ENCODE data around the gene PIP4K2C. TPM values are rescaled to one million over a fixed set of nuclear protein-coding genes. Genes with fewer than 3 reads are reported as not detected.
"Not testable (repeated sequence)": the region's sequence is repeated elsewhere in the genome, so short reads cannot be mapped to it uniquely, and the experiment has no call there.

The PIP4K2C gene
- total RNA-seq, 1 donor from 2014 or later, result 35.8 TPM

- ATAC-seq, result no peak
These were observed 30.5 kb upstream of the PIP4K2C start for GRCh38 chr12:57560516-57560915.

- peak; percentile 51 for ATAC-seq
These were observed 29.9 kb upstream of the PIP4K2C start for GRCh38 chr12:57561117-57561516.

- ATAC-seq, result no peak
These were observed 27.6 kb upstream of the PIP4K2C start for GRCh38 chr12:57563358-57563757.

GRCh38 chr12:57564178-57564740 lies 26.7 kb upstream of the PIP4K2C start:
- ATAC-seq, result no peak

GRCh38 chr12:57568838-57569237 lies 22.2 kb upstream of the PIP4K2C start:
- ATAC-seq, result no peak

GRCh38 chr12:57569858-57570257 lies 21.1 kb upstream of the PIP4K2C start:
- no peak for ATAC-seq

- not testable (repeated sequence) for ATAC-seq
These were observed 20.6 kb upstream of the PIP4K2C start for GRCh38 chr12:57570438-57570837.

GRCh38 chr12:57571926-57572762 lies 18.8 kb upstream of the PIP4K2C start:
- peak; percentile 30 for ATAC-seq

GRCh38 chr12:57574795-57575194 lies 16.2 kb upstream of the PIP4K2C start:
- no peak for ATAC-seq

GRCh38 chr12:57575771-57576612 lies 15.0 kb upstream of the PIP4K2C start:
- no peak for ATAC-seq

- peak; percentile 47 for ATAC-seq
These were observed 14.3 kb upstream of the PIP4K2C start for GRCh38 chr12:57576613-57577160.

GRCh38 chr12:57577981-57578758 lies 12.8 kb upstream of the PIP4K2C start:
- no peak for ATAC-seq

GRCh38 chr12:57579011-57579410 lies 12.0 kb upstream of the PIP4K2C start:
- ATAC-seq, result no peak

GRCh38 chr12:57579677-57580465 lies 11.1 kb upstream of the PIP4K2C start:
- no peak for ATAC-seq

GRCh38 chr12:57580466-57580795 lies 10.6 kb upstream of the PIP4K2C start:
- ATAC-seq, result no peak

GRCh38 chr12:57581802-57582201 lies 9.2 kb upstream of the PIP4K2C start:
- no peak for ATAC-seq

- no peak for ATAC-seq
These were observed 8.6 kb upstream of the PIP4K2C start for GRCh38 chr12:57582440-57582839.

- peak; percentile 87 for ATAC-seq
These were observed 7.8 kb upstream of the PIP4K2C start for GRCh38 chr12:57583008-57583831.

GRCh38 chr12:57584050-57584449 lies 6.9 kb upstream of the PIP4K2C start:
- no peak for ATAC-seq

GRCh38 chr12:57584690-57585089 lies 6.3 kb upstream of the PIP4K2C start:
- ATAC-seq, result no peak

GRCh38 chr12:57585156-57585555 lies 5.8 kb upstream of the PIP4K2C start:
- ATAC-seq, result no peak
